ENCODE measurements around the gene CHST8. TPM values are rescaled to one million over a fixed set of nuclear protein-coding genes. Genes with fewer than 3 reads are reported as not detected.

The CHST8 gene
- total and polyA plus RNA-seq, 12 donors: 0.13 to 0.50 (median 0.22) TPM; not detected in 3

DNA sequence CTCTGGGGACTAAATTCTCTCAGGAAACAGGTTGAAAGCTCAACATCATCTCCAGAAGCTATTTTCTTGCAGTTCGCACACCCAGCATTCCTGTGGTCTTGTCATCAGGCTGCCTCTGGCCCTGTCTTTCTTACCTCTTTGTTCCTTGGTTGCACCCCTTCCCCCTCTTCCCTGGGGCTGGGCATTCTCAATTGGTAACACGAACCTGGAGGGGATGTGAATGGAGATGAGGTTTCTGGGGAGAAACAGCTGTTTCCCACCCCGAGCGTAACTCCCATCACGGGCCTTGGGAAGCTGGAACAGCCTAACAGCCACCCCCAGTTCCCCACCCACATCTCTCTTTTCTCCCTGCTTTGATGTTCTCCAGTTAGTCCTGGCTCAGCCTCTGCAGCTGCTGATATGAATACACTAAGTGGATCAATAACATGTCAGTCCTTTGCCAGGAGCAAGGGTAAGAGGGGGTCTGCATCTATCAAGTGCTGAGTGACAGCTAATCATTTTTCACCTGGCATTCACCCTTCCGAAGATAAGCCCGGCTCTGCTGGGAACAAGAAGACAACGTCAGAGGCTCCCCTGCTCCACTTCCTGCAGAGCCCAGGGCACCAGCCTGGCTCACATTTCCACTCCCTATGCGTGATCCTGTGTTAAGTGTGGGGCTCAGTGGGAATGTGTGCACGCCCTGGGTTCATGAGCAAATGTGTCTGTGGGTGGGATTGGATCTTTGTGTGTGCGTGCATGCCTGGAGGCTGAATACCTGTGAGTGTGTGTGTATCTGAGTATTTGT, 100.9 kb downstream of the CHST8 start:
- H3K4me3 ChIP-seq: no peak overlapping the region
- H3K36me3 ChIP-seq: no peaks in the 10 kb centered on the region
- no peaks in the 10 kb centered on the region for H3K9me3 ChIP-seq
- peaks cover 0 to 46% (median 16%) of the 10 kb centered on the region in 7 donors for H3K27me3 ChIP-seq
- H3K4me1 ChIP-seq: no peaks in the 10 kb centered on the region
- 37 to 41% methylated on average over 11 of the region's 11 CpGs for WGBS, 2 donors
- DNase-seq (no peak), ATAC-seq (no peak)
- no peak for TF ChIP-seq CTCF (IDR thresholded peaks at IDR 0.05)
- intact Hi-C loops (cut with DNase I): no loop called here
- H3K27ac ChIP-seq: no peak overlapping the region

DNA sequence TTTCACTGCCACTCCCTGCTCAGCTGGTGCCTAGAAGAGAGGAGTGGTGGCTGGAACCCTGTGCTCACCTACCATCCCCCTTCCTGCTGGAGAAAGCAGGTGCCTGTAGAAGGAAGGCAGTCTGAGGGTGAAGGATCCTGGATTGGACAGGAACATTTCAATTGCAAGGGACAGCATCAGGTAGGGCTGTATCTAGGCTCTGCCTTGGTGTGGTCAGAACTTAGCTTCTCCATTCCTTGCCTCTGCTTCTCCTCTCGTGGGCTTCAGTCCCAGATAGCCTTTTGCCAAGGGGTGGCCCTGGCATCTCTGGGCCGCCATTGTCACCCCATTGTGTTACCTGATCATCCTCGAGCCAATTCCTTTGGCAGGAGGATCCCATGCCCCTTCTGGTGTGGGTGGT, 101.8 kb downstream of the CHST8 start:
- intact Hi-C loops (cut with DNase I): no loop called here
- Histone ChIP-seq H3K4me3 (no peak overlapping the region), H3K27me3 (peaks cover 0 to 43% (median 19%) of the 10 kb centered on the region in 7 donors), H3K27ac (no peak overlapping the region), H3K4me1 (no peaks in the 10 kb centered on the region), H3K9me3 (peaks cover 0 to 2% (median 0%) of the 10 kb centered on the region in 11 donors), H3K36me3 (no peaks in the 10 kb centered on the region)
- TF ChIP-seq CTCF (IDR thresholded peaks at IDR 0.05): no peak
- ATAC-seq: no peak
- 43 to 71% methylated on average over 3 of the region's 3 CpGs for WGBS, 2 donors
- DNase-seq: no peak

- Histone ChIP-seq H3K4me1 (no peaks in the 10 kb centered on the region), H3K36me3 (no peaks in the 10 kb centered on the region), H3K27ac (no peak overlapping the region), H3K27me3 (peaks cover 0 to 43% (median 19%) of the 10 kb centered on the region in 7 donors), H3K9me3 (peaks cover 0 to 8% (median 0%) of the 10 kb centered on the region in 11 donors), H3K4me3 (no peak overlapping the region)
- DNase-seq: no peak
- 75 to 76% methylated on average over 15 of the region's 15 CpGs for WGBS, 2 donors
- no peak for TF ChIP-seq CTCF (IDR thresholded peaks at IDR 0.05)
- no peak for ATAC-seq
- intact Hi-C loops (cut with DNase I): no loop called here
Measured at GRCh38 chr19:33724021-33724720, 102.4 kb downstream of the CHST8 start.

DNA sequence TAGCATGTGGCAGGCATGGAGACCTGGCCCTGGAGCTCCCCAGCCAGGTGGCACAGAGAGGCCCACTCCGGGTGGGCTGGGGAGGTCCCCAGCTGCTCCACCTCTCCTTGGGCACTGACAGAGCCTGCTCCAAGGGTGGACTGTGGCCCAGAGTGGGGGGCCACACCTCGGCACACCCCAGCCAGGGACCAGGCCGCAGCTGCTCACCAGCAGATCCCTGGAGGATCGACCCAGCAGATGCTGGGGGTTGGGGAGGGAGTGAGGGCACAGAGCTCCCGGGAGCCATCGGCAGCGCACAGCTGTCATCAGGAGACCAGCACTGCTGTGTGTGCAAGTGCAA, 102.9 kb downstream of the CHST8 start:
- 58 to 76% methylated on average over 7 of the region's 7 CpGs for WGBS, 2 donors
- DNase-seq (no peak), ATAC-seq (no peak)
- intact Hi-C loops (cut with DNase I): no loop called here
- peaks cover 0 to 43% (median 19%) of the 10 kb centered on the region in 7 donors for H3K27me3 ChIP-seq
- H3K9me3 ChIP-seq: peaks cover 0 to 12% (median 0%) of the 10 kb centered on the region in 11 donors
- TF ChIP-seq CTCF (IDR thresholded peaks at IDR 0.05): no peak
- H3K27ac ChIP-seq: no peak overlapping the region
- no peaks in the 10 kb centered on the region for H3K36me3 ChIP-seq
- H3K4me3 ChIP-seq: no peak overlapping the region
- no peaks in the 10 kb centered on the region for H3K4me1 ChIP-seq

All from heart right ventricle (tissue), 16 donors.